Neural cell (in vitro differentiated cells): ENCODE measurements around the gene ANKRD63. TPM values are rescaled to one million over a fixed set of nuclear protein-coding genes. Genes with fewer than 3 reads are reported as not detected.

ENCODE experiments used
- H2AFZ ChIP-seq: fragments of 200-600, 300-800 bp; sonication (generic), shearing (Covaris generic); 2 replicates; pipeline ENCODE4 v1.6.0; 2014; ENCODE audit warnings: low read depth, mild to moderate bottlenecking, antibody characterized with exemption, low read length, moderate library complexity
- H3F3A ChIP-seq: fragments of 200-600 bp; shearing (Covaris generic); 2 replicates; pipeline ENCODE4 v1.6.1; 2016; ENCODE audit warnings: mild to moderate bottlenecking, moderate library complexity, mixed read lengths, antibody characterized with exemption, low read length; ENCODE audit not compliant: insufficient read depth, poor library complexity, severe bottlenecking
- H3K27ac ChIP-seq: fragments of 200-600, 300-800 bp; sonication (generic), shearing (Covaris generic); 2 replicates; pipeline ENCODE4 v1.5.1; 2014; ENCODE audit warnings: mild to moderate bottlenecking, low read length, moderate library complexity
- H3K27me3 ChIP-seq: fragments of 300-800, 200-600 bp; sonication (generic), shearing (Covaris generic); 2 replicates; pipeline ENCODE4 v1.6.0; 2014; ENCODE audit warnings: mild to moderate bottlenecking, low read depth, low read length, moderate library complexity; ENCODE audit not compliant: insufficient read depth
- H3K36me3 ChIP-seq: fragments of 300-800, 200-600 bp; sonication (generic), shearing (Covaris generic); 2 replicates; pipeline ENCODE4 v1.5.1; 2014; ENCODE audit warnings: mild to moderate bottlenecking, antibody characterized with exemption, low read length, moderate library complexity; ENCODE audit not compliant: insufficient read depth
- H3K4me2 ChIP-seq: fragments of 300-800, 200-600 bp; sonication (generic), shearing (Covaris generic); 2 replicates; pipeline ENCODE4 v1.6.0; 2014; ENCODE audit warnings: mild to moderate bottlenecking, low read length
- H3K4me3 ChIP-seq: fragments of 300-800, 200-600 bp; sonication (generic), shearing (Covaris generic); 2 replicates; pipeline ENCODE4 v1.5.1; 2014; ENCODE audit warnings: mild to moderate bottlenecking, low read length, moderate library complexity
- H3K79me2 ChIP-seq: fragments of 200-600 bp; shearing (Covaris generic); replicated peaks from 2 replicates; pipeline ENCODE4 v1.6.0; 2014; ENCODE audit warnings: mild to moderate bottlenecking, low read length, moderate library complexity; ENCODE audit not compliant: insufficient read depth
- H3K9ac ChIP-seq: fragments of 300-800, 200-600 bp; sonication (generic), shearing (Covaris generic); 2 replicates; pipeline ENCODE4 v1.6.1; 2016; ENCODE audit warnings: mild to moderate bottlenecking, low read length, mixed read lengths
- H3K9me2 ChIP-seq: fragments of 200-600 bp; shearing (Covaris generic); 2 replicates; pipeline ENCODE4 v1.6.1; 2016; ENCODE audit warnings: mild to moderate bottlenecking, low read length, mixed read lengths; ENCODE audit not compliant: insufficient read depth
- H3K9me3 ChIP-seq: fragments of 200-600, 300-800 bp; sonication (generic), shearing (Covaris generic); 2 replicates; pipeline ENCODE4 v1.6.1; 2016; ENCODE audit warnings: mild to moderate bottlenecking, mixed run types, low read length, moderate library complexity, mixed read lengths
- H4K20me1 ChIP-seq: fragments of 200-600 bp; shearing (Covaris generic); 2 replicates; pipeline ENCODE4 v1.6.1; 2016; ENCODE audit warnings: mild to moderate bottlenecking, mixed run types; ENCODE audit not compliant: insufficient read depth
- CTCF ChIP-seq: fragments of 450-650 bp; IDR thresholded peaks from 2 replicates; pipeline ENCODE4 v1.5.1; 2014; ENCODE audit warnings: antibody characterized with exemption, mild to moderate bottlenecking, moderate library complexity; ENCODE audit not compliant: poor library complexity, severe bottlenecking
- EP300 ChIP-seq: fragments of 450-650 bp; conservative IDR thresholded peaks from 2 replicates; pipeline ENCODE4 v1.6.1; 2014; ENCODE audit warnings: antibody characterized with exemption, mild to moderate bottlenecking, moderate library complexity; ENCODE audit not compliant: poor library complexity, severe bottlenecking
- EZH2 ChIP-seq: fragments of 200-600, 300-800 bp; shearing (Covaris generic), sonication (generic); IDR thresholded peaks from 2 replicates; pipeline ENCODE4 v1.6.1; 2014; ENCODE audit warnings: antibody characterized with exemption, low read length, borderline replicate concordance, mild to moderate bottlenecking; ENCODE audit not compliant: insufficient read depth, poor library complexity, severe bottlenecking
- MXI1 ChIP-seq: fragments of 450-650 bp; conservative IDR thresholded peaks from 2 replicates; pipeline ENCODE4 v1.6.1; 2014; ENCODE audit warnings: antibody characterized with exemption, mild to moderate bottlenecking; ENCODE audit not compliant: poor library complexity, severe bottlenecking
- POLR2AphosphoS5 ChIP-seq: IDR thresholded peaks from 2 replicates; pipeline ENCODE4 v1.6.1; 2012
- RAD21 ChIP-seq: fragments of 450-650 bp; conservative IDR thresholded peaks from 2 replicates; pipeline ENCODE4 v1.6.1; 2014; ENCODE audit warnings: antibody characterized with exemption, mild to moderate bottlenecking, moderate library complexity
- REST ChIP-seq: IDR thresholded peaks from 2 replicates; pipeline ENCODE4 v1.6.1; 2012; ENCODE audit warnings: borderline replicate concordance
- SMC3 ChIP-seq: fragments of 450-650 bp; conservative IDR thresholded peaks from 2 replicates; pipeline ENCODE4 v1.6.1; 2014; ENCODE audit warnings: antibody characterized with exemption, mild to moderate bottlenecking, moderate library complexity; ENCODE audit not compliant: poor library complexity
- TAF1 ChIP-seq: IDR thresholded peaks from 2 replicates; pipeline ENCODE4 v1.6.1; 2012; ENCODE audit warnings: low read depth
- polyA minus RNA-seq: library from RNA; depleted of rRNA, polyadenylated mRNA; stranded (reverse); fragments of >200 nt; gene quantifications from 2 replicates; pipeline ENCODE4 v1.2.3, GENCODE V29; 2014
- polyA plus RNA-seq: library from polyadenylated mRNA; depleted of rRNA; stranded (reverse); fragments of >200 nt; gene quantifications from 2 replicates; pipeline ENCODE4 v1.2.3, GENCODE V29; 2014

ANKRD63 gene
- polyA plus RNA-seq (2.1 TPM in 1 of 2 replicates, not detected in the other), polyA minus RNA-seq (not detected in 2 replicates)

- H3K27me3 ChIP-seq = peaks cover 62% of the 10 kb centered on the region
These were observed at the start of gene ANKRD63 for GRCh38 chr15:40282869-40283614. ANKRD63 (minus strand) TSS chr15:40283064; CDS start chr15:40282586, 478 bp downstream.

More at GRCh38 chr15:40282869-40283614, at the start of gene ANKRD63:
- Histone ChIP-seq H3K27ac (no peak within 1 kb of the TSS), H3K9me3 (no peaks in the 10 kb centered on the region), H3K9ac (peak within 1 kb of the TSS; percentile 39), H3K79me2 (no peaks in the 10 kb centered on the region), H3K4me2 (no peak within 1 kb of the TSS), H4K20me1 (no peaks in the 10 kb centered on the region), H3K9me2 (no peaks in the 10 kb centered on the region), H3K36me3 (no peaks in the 10 kb centered on the region), H3K4me3 (peak within 1 kb of the TSS; percentile 63), H3F3A (no peaks in the 10 kb centered on the region), H2AFZ (no peak within 1 kb of the TSS)
- TF ChIP-seq POLR2AphosphoS5 (peak; percentile 51), SMC3 (no peak), MXI1 (no peak), TAF1 (no peak), EZH2 (peak; percentile 58), RAD21 (no peak), REST (no peak), EP300 (no peak), CTCF (no peak)
